Measurements from ENCODE around the gene ANXA9.

Gene ANXA9

GRCh38 chr1:151037032-151037431 is 54.9 kb downstream of the ANXA9 start:
- no peak for TF ChIP-seq OSR1 (CRISPR knock-in tag; IDR thresholded peaks at IDR 0.05)
- no peak for TF ChIP-seq ZNF565 (CRISPR knock-in tag; conservative IDR thresholded peaks at IDR 0.05; ENCODE audit: low read depth)
- TF ChIP-seq BACH2 (CRISPR knock-in tag; IDR thresholded peaks at IDR 0.05; ENCODE audit: borderline replicate concordance), result no peak
- TF ChIP-seq ZNF70 (CRISPR knock-in tag; IDR thresholded peaks at IDR 0.05), result no peak
- no peak for TF ChIP-seq TOX (CRISPR knock-in tag; IDR thresholded peaks at IDR 0.05; ENCODE audit: borderline replicate concordance)
- no peak for TF ChIP-seq RARB (CRISPR knock-in tag; IDR thresholded peaks at IDR 0.05)
- no peak for ATAC-seq

GRCh38 chr1:151039521-151039920 is 57.4 kb downstream of the ANXA9 start:
- TF ChIP-seq TSHZ2 (CRISPR knock-in tag; IDR thresholded peaks at IDR 0.05) (no peak), POU6F1 (CRISPR knock-in tag; IDR thresholded peaks at IDR 0.05; ENCODE audit: borderline replicate concordance, low read depth) (no peak), PATZ1 (CRISPR knock-in tag; IDR thresholded peaks at IDR 0.05; ENCODE audit: borderline replicate concordance) (no peak), SNAI2 (CRISPR knock-in tag; IDR thresholded peaks at IDR 0.05) (no peak), GLIS3 (CRISPR knock-in tag; IDR thresholded peaks at IDR 0.05) (no peak), CSDC2 (CRISPR knock-in tag; IDR thresholded peaks at IDR 0.05) (no peak), RARB (CRISPR knock-in tag; IDR thresholded peaks at IDR 0.05) (no peak), TCF4 (CRISPR knock-in tag; IDR thresholded peaks at IDR 0.05; ENCODE audit: borderline replicate concordance) (no peak), BACH2 (CRISPR knock-in tag; IDR thresholded peaks at IDR 0.05; ENCODE audit: borderline replicate concordance) (no peak)
- no peak for ATAC-seq

GRCh38 chr1:151043163-151043562 is 61.1 kb downstream of the ANXA9 start:
- ATAC-seq, result no peak
- TF ChIP-seq ESRRG (CRISPR knock-in tag; IDR thresholded peaks at IDR 0.05), result no peak
- TF ChIP-seq SNAI2 (CRISPR knock-in tag; IDR thresholded peaks at IDR 0.05), result no peak
- TF ChIP-seq TSHZ2 (CRISPR knock-in tag; IDR thresholded peaks at IDR 0.05), result no peak
- no peak for TF ChIP-seq PATZ1 (CRISPR knock-in tag; IDR thresholded peaks at IDR 0.05; ENCODE audit: borderline replicate concordance)
- no peak for TF ChIP-seq ZC3H10 (CRISPR knock-in tag; IDR thresholded peaks at IDR 0.05)
